Measurements from ENCODE around the gene SEPTIN12. TPM values are rescaled to one million over a fixed set of nuclear protein-coding genes. Genes with fewer than 3 reads are reported as not detected.

SEPTIN12 gene
- total and polyA plus RNA-seq, 2 donors (not counting 3 experiments of a cell fraction or from before 2014, with no cell fraction given): not detected

DNA sequence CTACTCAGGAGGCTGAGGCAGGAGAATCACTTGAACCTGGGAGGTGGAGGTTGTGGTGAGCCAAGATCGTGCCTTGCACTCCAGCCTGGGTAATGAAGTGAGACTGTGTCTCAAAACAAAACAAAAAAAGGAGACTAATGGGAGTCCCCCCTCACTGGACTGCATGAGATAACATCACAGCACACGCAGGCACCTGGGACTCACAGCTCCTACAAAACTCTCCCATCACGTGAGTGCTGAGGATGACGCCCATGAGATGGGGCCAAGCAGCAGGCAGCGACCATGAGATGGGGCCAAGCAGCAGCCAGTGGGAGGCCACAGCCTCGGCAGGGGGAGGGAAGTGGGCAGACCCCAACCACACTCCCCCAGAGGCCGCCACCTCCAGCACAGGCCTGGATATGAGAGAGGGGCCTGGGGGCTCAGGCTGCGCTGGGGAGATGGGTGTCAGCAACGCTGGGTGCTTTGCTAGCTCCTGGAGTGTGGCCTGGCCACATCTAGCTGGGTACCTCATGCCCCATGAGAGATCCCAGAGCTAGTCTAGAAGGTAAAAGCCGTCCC lies 38.4 kb downstream of the SEPTIN12 start:
- Histone ChIP-seq H3K9me3 (replicated peaks; ENCODE audit: control insufficient read depth, insufficient read depth, low read length) (no peaks in the 10 kb centered on the region), H3K4me2 (ENCODE audit: insufficient read depth, low read length) (no peak overlapping the region), H3K9ac (replicated peaks; ENCODE audit: extremely low read depth, insufficient read depth, low read length) (no peak overlapping the region), H3K4me3 (replicated peaks in 1 of 3; ENCODE audit: insufficient read depth in 1 of 3, low read depth in 1 of 3, low read length in 3 of 3) (no peak overlapping the region), H3K27me3 (ENCODE audit: control insufficient read depth in 2 of 2, insufficient read depth in 2 of 2, low read length in 2 of 2) (no peaks in the 10 kb centered on the region), H2AFZ (ENCODE audit: low read depth, low read length) (no peak overlapping the region), H4K20me1 (replicated peaks; ENCODE audit: control insufficient read depth, extremely low read depth, insufficient read depth, low read length) (no peaks in the 10 kb centered on the region), H3K36me3 (ENCODE audit: control insufficient read depth in 2 of 2, extremely low read depth in 1 of 2, insufficient read depth in 2 of 2, low read length in 2 of 2) (peaks cover 3 to 22% of the 10 kb centered on the region in 2 experiments), H3K79me2 (ENCODE audit: control insufficient read depth, insufficient read depth, low read length) (no peaks in the 10 kb centered on the region), H3K9me1 (replicated peaks; ENCODE audit: control insufficient read depth, extremely low read depth, insufficient read depth, low read length) (no peaks in the 10 kb centered on the region), H3K27ac (ENCODE audit: insufficient read depth, low read depth, low read length) (no peak overlapping the region), H3K4me1 (ENCODE audit: control insufficient read depth, extremely low read depth, insufficient read depth, low read length) (no peaks in the 10 kb centered on the region)
- ChIA-PET CTCF (no interaction called here), POLR2A (interaction anchor here (0.6 kb wide), 1 partner anchor 102 kb away, joined by 4 read pairs; no protein-coding TSS in a partner anchor)
- dilution Hi-C loops (cut with MboI; ENCODE audit: extremely low pct_ligation_motif_present, low sequenced_read_pairs): no loop called here
- no TSS peak for BruUV-seq (replicated peaks)
- FAIRE-seq (no peak), DNase-seq (ENCODE audit: low read depth, low spot score) (no peak)
- no peak for TF ChIP-seq POLR2A (IDR thresholded peaks at IDR 0.05; ENCODE audit: low read depth, low read length)
- TF ChIP-seq GATA2 (IDR thresholded peaks at IDR 0.05; ENCODE audit: insufficient read depth, insufficient read length, low read depth, low read length): no peak
- TF ChIP-seq, protein P1, sequence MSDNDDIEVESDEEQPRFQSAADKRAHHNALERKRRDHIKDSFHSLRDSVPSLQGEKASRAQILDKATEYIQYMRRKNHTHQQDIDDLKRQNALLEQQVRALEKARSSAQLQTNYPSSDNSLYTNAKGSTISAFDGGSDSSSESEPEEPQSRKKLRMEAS (IDR thresholded peaks at IDR 0.05; ENCODE audit: insufficient read depth, insufficient read length): no peak
- TF ChIP-seq, protein P2, sequence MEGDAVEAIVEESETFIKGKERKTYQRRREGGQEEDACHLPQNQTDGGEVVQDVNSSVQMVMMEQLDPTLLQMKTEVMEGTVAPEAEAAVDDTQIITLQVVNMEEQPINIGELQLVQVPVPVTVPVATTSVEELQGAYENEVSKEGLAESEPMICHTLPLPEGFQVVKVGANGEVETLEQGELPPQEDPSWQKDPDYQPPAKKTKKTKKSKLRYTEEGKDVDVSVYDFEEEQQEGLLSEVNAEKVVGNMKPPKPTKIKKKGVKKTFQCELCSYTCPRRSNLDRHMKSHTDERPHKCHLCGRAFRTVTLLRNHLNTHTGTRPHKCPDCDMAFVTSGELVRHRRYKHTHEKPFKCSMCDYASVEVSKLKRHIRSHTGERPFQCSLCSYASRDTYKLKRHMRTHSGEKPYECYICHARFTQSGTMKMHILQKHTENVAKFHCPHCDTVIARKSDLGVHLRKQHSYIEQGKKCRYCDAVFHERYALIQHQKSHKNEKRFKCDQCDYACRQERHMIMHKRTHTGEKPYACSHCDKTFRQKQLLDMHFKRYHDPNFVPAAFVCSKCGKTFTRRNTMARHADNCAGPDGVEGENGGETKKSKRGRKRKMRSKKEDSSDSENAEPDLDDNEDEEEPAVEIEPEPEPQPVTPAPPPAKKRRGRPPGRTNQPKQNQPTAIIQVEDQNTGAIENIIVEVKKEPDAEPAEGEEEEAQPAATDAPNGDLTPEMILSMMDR (IDR thresholded peaks at IDR 0.05; ENCODE audit: extremely low read depth in 1 of 2, insufficient read depth in 1 of 2, low read depth in 1 of 2, low read length in 2 of 2): no peak
- TF ChIP-seq JUN (IDR thresholded peaks at IDR 0.05; ENCODE audit: borderline replicate concordance, insufficient read depth, insufficient read length, low read depth): no peak
- TF ChIP-seq FOS (IDR thresholded peaks at IDR 0.05; ENCODE audit: borderline replicate concordance, insufficient read depth, low read length): no peak
- TF ChIP-seq EZH2 (IDR thresholded peaks at IDR 0.05; ENCODE audit: borderline replicate concordance, low read depth, low read length, severe bottlenecking): no peak
- TF ChIP-seq POLR2AphosphoS5 (IDR thresholded peaks at IDR 0.05; ENCODE audit: insufficient read depth, low read depth, low read length): no peak
- TF ChIP-seq MYC (IDR thresholded peaks at IDR 0.05; ENCODE audit: low read depth, low read length): no peak
- intact Hi-C loops (cut with micrococcal nuclease): no loop called here

All from endothelial cell of umbilical vein (primary cell).